Endometrial microvascular endothelial cells (primary cell): ENCODE measurements around the gene TNFRSF17. TPM values are rescaled to one million over a fixed set of nuclear protein-coding genes. Genes with fewer than 3 reads are reported as not detected.

Experiments used
- in situ Hi-C: cut with HindIII; loops from 2 replicates; pipeline ENCODE4 v1.10.0; 2017; ENCODE audit warnings: low sequenced_read_pairs, low pct_unique_long_range_greater_than_20kb; ENCODE audit errors: inconsistent ontology term
- total RNA-seq: library from RNA; depleted of rRNA; stranded (reverse); fragments of >200 nt; gene quantifications from one replicate; pipeline ENCODE4 v1.2.3, GENCODE V29; 2015; ENCODE audit errors: inconsistent ontology term

The TNFRSF17 gene
- total RNA-seq, 1 donor from 2014 or later = not detected

DNA sequence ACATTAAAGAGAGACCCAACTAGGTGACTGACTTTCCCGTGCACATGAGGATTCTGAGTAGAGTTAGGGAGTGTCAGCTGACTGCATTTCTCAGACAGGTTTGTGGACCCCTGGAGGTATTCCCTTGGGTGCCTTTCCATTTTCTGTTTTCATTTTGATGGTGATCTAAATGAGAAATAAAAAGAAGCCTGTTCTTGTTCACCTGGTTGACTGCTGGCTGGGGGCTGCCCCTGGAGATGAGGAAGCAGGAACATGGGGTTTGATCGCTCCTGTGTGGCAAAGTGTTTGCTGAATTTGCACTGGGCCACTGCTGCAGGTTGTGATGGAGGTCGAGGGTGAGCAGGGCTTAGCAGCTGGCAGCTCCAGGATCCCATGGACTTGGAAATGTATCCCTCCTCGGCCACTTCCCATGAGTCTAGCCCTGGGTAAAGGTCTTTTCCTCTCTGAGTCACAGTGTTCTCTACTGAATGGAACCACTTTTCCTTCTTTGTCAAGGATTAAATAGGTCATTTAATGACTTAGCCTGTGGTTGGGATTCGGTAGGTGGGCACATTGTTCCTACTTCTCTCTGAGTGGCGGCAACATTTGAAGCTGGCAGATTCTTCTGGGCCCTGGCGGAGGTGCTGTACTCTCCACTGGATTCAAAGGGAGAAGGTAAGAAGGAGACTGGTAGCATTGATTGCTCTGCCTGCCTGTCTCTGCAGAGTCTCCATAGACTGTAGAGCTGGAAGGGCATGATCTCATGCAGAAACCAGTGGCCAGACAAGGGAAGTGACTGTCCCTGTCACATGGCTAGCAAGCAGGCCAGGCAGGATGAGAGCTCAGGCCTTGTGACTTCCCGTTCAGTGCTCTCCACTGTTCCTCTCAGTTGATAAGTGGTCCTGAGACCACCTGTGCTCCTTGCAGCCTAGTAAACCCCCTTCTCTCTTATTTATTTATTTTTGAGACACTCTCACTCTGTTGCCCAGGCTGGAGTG lies 29.4 kb downstream of the TNFRSF17 start:
- in situ Hi-C loops = no loop called here

DNA sequence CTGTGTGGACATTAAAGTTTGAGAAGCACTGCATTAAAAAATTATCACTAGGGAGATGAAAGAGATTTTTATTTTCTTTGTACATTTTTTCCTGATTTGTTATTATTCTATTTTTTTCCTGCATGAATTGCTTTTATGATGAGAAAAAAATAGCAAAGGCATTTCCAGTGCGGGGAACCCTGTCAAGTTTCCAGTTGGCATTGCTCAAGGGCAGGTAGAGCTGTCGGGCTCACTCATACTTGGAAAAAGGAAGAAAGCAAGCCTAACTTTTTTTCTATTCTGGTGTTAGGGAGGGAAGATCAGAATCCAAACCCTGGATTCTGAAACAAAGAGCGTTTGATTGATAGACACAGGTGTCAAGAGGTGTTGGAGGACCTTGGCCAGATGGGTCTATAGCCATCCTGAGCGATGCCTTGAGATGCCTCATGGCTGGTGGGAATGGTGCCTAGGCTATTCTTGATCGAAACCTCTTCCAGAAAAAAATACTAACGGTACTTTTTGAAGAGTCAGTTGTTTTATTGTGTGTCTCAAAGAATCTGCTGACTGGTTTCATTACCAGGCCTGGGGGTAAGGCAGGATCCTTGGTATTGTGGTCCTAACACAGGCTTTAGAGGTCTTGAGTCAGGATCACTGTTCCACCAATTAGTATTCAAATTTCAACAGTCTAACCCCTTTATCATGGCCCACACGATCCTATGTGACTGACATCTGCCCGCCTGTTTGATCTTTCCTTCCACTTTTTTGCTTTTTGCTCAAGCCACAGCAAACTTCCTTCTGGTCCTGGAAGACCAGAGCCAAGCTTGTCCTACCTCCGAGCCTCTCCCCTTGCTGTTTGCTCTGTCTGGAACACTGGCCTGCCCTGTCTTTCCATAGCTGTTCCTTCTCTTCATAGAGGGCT lies 31.7 kb downstream of the TNFRSF17 start:
- in situ Hi-C loops = no loop called here

DNA sequence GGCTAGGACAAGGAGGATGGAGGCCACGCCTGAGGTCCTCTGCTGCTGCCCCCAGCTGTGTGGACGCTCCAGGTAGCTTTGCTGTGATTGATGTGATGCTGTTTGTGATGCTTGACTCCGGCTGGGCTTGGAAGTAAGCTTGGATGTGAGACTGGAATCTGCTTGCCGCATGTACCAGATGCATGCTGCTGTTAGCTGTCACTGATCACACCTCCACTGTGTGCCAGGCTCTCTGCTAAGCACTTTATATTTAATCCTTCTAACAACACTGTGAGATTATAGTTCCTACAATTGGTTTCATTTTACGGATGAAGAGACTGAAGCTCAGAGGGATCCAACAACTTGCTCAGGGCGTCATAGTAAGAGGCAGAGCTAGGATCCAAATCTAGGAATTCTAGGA lies 35.0 kb downstream of the TNFRSF17 start:
- in situ Hi-C loops = loop anchor here (25.0 kb wide), 1 partner anchor 88 kb away; the partner anchor contains the start of gene GSPT1

DNA sequence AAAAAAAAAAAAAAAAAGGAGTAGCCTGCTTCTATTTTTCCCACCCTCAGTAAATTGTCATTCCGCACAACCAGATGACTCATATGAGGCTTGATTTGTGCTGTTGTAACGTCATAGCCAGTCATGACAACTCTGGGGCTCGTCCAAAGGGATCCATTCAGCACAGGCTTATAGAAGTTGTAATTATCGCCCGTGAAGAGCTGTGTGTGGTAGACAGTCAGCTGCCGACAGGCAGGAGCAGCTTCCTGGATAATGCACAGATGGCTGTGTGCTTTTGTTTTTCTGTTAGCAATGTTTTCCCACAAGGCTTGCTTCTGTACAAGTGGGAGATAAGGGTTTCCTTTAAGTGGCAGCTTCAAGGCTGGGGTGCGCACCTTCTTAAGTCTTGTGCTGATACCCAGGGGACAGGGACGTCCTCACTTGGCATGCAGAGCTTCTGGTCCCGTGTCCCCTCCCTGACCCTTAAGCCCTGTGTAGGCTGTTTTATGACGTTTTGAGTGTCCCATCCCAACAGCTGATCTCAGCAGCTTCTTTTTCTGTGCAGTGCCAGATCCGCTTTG lies 37.5 kb downstream of the TNFRSF17 start:
- in situ Hi-C loops = loop anchor here (25.0 kb wide), 1 partner anchor 90 kb away; the partner anchor contains the start of gene GSPT1

DNA sequence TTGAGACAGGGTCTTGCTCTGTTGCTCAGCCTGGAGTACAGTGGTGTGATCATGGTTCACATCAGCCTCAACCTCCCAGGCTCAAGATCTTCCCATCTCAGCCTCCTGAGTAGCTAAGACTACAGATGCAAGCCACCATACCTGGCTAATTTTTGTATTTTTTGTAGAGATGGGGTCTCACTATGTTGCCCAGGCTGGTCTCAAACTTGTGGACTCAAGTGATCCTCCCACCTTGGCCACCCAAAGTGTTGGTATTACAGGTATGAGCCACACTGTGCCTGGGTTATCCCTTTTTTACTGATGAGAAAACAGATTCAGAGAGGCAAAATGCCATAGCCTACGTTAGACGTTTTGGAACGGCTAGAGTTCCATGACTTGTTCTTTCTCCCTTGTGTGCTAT lies 41.6 kb downstream of the TNFRSF17 start:
- in situ Hi-C loops = loop anchor here (25.0 kb wide), 1 partner anchor 94 kb away; the partner anchor contains the start of gene GSPT1

DNA sequence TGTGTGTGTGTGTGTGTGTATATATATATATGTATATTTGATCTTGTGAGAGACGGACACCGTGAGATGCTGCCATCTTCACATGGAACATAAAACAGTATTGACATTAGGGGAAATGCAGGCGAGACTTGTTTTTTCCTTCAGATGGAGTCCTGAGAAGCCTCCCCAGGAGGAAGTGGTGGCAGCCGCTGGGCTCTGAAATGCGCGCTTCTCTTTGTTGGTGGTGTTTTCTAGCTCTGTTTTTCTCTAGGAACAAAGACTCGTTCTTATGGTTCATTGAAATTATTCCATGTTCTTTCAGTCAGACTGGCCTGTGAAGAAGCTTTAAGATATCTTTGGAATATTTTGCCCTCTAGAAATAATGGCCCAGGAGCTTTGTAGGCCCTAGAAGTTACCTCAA lies 44.5 kb downstream of the TNFRSF17 start:
- in situ Hi-C loops = loop anchor here (25.0 kb wide), 1 partner anchor 97 kb away; the partner anchor contains the start of gene GSPT1

DNA sequence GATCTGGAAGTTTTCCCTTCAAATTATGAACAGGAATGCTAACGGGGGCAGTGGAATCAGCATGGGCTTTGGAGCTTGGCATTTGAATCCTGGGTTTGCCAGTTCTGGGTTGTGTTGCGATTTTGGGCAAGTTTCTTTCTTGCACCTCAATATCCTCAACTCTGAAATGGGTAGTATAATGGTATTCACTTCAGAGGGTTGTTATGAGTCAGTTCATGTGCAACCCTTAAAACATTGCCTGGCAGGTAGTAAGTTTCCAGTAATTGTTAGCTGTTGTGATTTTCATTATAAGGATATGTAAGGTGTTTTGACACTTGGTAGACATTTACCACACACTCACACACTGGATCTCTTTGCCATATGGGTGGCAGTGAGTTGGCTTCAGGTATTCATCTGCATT lies 44.9 kb downstream of the TNFRSF17 start:
- in situ Hi-C loops = loop anchor here (25.0 kb wide), 1 partner anchor 98 kb away; the partner anchor contains the start of gene GSPT1

DNA sequence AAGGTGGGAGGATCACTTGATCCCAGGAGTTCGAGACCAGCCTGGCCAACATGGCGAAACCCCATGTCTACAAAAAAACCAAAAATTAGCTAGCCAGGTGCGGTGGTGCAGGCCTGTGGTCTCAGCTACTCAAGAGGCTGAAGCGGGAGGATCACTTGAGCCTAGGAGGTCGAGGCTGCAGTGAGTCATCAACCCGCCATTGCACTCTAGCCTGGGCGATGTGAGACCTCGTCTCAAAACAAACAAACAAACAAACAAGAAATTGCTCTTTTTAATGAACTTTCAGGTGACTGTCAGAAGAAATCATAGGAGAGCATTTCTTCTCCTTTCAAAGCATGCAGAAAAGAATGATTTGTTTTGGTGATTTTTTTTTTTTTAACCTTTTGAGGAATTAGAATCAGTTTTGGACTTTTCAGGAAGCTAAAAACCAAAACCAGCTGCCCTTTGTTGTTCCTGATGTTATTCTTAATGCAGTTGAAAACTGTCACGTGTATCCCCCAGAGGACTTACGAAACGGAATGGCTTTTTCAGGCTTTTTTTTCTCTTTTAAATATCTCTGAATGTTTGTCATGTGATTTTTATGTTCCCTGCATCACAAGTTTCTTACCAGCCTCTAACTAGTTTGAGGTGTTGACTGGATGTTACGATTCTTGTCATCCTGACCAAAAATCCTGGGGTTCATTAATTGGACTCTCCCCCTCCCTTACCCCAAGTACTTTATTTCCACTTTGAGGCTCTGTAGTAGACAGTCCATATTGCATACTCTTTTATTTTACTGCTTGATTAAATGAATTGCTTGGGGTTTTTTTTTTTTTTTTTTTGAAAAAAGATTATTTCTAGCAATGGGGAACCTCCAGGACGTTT lies 45.6 kb downstream of the TNFRSF17 start:
- in situ Hi-C loops = loop anchor here (25.0 kb wide), 1 partner anchor 98 kb away; the partner anchor contains the start of gene GSPT1

DNA sequence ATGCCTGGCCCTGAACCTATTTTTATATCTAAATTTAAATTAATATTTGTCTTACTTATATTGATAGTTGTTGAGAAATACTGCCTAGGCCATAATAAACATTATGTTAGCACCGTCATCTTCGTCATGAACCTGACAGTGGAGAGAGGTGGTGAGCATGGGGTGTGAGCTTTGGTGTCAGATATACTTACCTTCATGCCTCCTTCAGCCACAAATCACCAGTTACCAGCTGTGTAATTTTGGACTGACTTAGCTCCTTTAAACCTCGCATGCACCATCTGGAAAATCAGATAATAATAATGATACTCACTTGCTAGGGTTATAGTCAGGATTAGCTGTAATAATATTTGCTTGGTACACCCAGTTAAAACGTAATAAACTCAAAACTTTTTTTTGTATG lies 46.6 kb downstream of the TNFRSF17 start:
- in situ Hi-C loops = loop anchor here (25.0 kb wide), 1 partner anchor 99 kb away; the partner anchor contains the start of gene GSPT1

DNA sequence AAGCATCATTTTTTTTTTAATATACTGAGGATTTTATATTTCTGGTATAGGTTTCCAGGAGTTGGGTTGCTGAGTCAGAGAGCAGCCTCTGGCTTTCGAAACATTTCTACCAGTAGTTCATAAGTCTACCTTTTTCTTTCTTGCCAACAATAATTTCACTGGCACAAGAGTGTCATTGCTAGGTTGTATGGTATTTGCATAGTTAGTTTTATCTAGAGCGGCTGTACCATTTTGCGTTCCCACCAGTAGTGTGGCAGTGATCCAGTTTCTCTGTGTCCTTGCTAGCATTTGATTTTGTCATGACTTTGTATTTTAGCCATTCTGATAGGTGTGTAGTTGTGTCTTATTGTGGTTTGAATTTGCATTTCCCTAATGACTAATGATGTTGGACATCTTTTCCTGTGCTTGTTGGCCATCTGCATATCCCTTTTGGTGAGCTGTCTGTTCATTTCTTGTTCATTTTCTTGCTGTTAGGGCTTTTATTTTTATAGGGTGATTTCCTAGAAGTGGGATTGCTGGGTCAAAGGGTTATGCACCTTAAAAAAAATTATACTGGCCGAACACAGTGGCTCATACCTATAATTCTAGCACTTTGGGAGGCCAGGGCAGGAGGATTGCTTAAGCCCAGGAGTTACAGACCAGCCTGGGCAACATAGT lies 51.4 kb downstream of the TNFRSF17 start:
- in situ Hi-C loops = loop anchor here (25.0 kb wide), 1 partner anchor 104 kb away; the partner anchor contains the start of gene GSPT1

DNA sequence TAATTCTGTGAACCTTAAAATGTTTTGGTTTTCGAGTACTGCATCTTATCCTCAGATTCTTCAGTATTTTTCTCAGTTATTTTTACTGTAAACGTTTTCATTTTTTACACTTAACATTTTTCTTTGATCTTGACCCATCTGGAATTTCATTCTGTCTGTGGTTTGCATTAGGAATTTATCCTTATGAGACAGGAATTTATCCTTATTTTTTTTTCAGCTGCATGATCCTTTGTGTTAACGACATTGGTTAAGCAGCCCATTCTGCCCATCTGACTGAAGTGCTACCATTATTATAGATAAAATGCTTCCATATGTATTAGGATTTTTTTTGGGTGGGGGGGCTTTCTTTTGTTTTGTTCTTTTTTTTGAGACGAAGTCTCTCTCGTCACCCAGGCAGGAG lies 52.5 kb downstream of the TNFRSF17 start:
- in situ Hi-C loops = loop anchor here (25.0 kb wide), 1 partner anchor 105 kb away; the partner anchor contains the start of gene GSPT1

Other genes with a start within 250 kb of the TNFRSF17 start
- gene TXNDC11, start 222.4 kb upstream of the TNFRSF17 start, total RNA-seq = 63.2 TPM
- gene ZC3H7A, start 168.0 kb upstream of the TNFRSF17 start, total RNA-seq = 40.4 TPM
- 125 TPM for gene RSL1D1, start 113.7 kb upstream of the TNFRSF17 start, total RNA-seq
- 153 TPM for gene GSPT1, start 49.3 kb upstream of the TNFRSF17 start, total RNA-seq
- not detected for gene NPIPB2, start 23.2 kb upstream of the TNFRSF17 start, total RNA-seq
- 7.0 TPM for gene SNX29, start 11.5 kb downstream of the TNFRSF17 start, total RNA-seq